GM18861 (cell line): ENCODE data around the gene MCC.

ENCODE experiments used
- ATAC-seq: cut with Tn5 transposase; IDR thresholded peaks from one replicate; pipeline ENCODE4 v1.9.1; 2021; ENCODE audit not compliant: unreplicated experiment

Gene MCC

GRCh38 chr5:113230711-113231652, 257.3 kb downstream of the MCC start:
- no peak for ATAC-seq

GRCh38 chr5:113227798-113228197, 260.5 kb downstream of the MCC start:
- no peak for ATAC-seq

- ATAC-seq, result no peak
Measured at GRCh38 chr5:113226116-113226736, 262.0 kb downstream of the MCC start.

- no peak for ATAC-seq
Measured at GRCh38 chr5:113225259-113225658, 263.0 kb downstream of the MCC start.

DNA sequence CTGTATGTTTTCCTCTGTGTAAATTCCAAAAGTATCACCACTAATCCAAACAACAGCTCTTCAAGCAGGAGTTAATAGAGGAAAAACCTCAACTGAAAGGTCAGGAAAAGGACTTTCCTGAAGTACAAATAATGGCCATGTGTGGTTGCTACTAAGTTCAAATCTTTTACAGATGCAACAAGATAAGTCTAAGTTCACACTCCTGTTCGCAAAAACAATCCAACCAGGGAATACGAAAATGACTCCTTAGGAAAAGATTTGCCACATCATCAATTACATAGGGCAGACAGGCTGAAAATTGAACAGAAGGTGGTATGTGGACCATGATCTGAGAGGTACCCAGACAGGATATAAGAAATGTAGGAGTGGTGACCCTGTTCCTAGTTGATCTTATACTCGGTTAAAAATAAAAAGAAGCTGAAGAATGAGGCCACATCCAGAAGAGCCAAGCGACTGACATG, 263.6 kb downstream of the MCC start:
- ATAC-seq, result no peak

DNA sequence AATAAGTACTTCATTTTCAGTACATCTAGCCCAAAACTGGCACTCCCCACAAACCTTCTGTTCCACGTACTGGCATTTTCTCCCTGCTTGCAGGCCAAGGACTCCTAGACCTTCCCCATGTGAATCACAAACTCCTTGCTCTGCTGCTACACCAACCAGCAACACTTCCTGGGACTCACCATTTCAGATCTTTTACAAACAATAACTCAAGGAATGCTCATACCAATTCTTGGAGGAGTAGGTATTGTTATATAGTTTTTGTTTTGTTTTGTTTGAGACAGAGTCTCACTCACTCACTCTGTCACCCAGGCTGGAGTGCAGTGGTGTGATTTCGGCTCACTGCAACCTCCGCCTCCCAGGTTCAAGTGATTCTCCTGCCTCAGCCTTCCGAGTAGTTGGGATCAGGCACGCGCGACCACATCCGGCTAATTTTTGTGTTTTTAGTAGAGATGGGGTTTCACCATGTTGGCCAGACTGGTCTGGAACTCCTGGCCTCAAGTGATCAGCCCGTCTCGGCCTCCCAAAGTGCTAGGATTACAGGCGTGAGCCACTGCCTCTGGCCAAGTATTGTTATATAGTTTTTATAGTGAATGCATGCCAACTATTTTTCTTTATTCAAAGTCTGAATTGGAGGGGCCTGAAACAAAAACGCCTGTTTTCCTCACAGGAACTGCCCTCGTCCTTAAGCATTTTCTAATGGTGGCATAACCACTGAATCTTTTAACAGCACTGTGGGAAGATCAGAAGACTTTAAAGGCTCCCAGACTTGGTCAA, 264.2 kb downstream of the MCC start:
- no peak for ATAC-seq

DNA sequence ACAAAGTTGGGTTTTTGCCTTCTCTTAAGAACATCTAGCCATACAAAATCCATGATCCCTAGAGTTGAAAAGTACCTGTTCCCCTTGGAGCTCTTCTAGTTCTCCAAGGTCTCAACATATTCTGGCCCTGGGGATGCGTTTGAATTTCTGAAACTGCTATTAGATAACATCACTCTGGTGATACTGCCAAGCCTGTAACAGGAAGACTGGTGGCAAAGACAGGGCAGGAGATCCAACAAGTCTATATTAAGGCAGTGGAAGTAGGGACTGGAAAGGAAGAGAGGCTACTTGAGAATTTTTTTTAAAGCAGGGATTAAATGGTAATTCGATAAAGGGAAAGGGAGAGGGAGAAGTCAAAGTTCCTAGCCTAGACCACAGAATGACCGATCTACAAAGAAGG, 264.9 kb downstream of the MCC start:
- no peak for ATAC-seq

GRCh38 chr5:113221294-113222176, 266.7 kb downstream of the MCC start:
- ATAC-seq, result no peak

- no peak for ATAC-seq
Measured at GRCh38 chr5:113219695-113220094, 268.6 kb downstream of the MCC start.

DNA sequence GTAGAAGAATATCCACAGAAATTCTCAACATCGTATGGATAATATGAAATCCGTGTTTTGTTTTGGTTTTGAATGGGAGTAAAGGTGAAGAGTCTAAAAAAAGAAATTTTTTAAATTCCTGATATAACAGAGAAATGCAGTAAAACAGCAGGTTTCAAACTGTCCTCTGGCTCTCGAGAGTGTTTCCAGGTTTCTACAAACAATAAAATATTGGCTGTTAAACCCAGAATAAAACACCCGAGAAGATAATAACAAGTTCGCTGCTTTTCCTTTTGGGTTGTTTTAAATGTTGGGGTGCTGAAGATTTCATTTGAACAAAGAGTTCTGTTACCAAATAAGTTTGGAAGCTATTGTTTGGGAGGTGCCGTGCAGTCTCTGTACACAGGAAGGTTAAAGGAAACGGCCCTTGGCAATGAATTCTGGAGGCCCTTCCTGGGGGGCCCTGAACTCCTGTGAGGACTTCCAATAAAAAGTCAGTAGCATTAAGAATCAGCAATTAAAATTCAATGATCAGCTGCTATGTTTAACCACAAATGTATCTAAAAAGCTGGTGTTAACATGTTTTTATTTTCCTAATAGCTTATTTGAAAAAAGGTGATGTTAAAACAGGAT, 269.2 kb downstream of the MCC start:
- ATAC-seq, result no peak

DNA sequence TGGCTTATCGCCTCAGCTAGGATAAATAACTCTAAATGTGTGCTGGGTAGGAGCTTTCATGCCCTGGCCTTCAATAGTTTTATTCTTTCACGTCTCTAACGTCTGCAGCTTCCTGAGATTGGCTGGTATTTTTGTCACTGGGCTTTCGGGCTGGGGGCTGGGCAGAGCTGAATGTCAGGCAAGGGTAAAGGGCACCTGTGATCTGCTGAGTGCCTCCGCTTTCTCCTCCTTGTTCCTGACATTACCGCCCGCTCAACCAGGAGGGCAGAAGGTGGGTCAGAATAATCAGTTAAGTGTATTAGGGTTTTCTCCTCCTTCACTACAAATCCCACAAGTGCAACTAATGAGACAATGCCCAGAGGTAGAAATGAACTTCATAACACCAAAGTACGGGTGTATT, 270.1 kb downstream of the MCC start:
- ATAC-seq, result no peak

DNA sequence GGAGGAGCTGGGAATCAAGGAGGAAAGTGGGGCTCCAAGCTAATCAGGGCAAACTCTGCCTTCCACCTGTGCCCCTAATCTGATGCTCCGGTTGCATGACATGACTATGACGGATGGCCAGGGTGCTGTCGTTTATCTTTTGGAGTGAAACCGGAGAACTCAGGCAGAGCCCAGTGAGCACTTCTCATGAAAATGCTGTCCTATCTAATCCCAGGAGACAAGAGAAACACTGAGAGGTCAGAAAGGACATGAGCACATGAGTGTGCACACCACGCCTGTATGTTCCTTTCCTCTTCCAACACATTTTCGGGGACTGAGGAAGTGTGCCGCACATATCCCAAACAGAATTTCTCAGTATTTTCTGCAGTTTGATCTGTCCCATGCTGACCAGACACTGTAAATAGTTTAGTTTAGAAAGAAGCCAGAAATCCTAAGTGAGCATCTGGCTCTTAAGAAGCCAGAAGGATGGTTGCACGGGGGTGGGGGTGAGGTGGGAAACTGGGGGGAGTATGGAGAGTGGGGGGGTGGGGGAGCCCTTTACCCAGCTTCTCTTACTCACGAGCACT, 270.6 kb downstream of the MCC start:
- ATAC-seq, result no peak

GRCh38 chr5:113216545-113216944, 271.7 kb downstream of the MCC start:
- no peak for ATAC-seq

DNA sequence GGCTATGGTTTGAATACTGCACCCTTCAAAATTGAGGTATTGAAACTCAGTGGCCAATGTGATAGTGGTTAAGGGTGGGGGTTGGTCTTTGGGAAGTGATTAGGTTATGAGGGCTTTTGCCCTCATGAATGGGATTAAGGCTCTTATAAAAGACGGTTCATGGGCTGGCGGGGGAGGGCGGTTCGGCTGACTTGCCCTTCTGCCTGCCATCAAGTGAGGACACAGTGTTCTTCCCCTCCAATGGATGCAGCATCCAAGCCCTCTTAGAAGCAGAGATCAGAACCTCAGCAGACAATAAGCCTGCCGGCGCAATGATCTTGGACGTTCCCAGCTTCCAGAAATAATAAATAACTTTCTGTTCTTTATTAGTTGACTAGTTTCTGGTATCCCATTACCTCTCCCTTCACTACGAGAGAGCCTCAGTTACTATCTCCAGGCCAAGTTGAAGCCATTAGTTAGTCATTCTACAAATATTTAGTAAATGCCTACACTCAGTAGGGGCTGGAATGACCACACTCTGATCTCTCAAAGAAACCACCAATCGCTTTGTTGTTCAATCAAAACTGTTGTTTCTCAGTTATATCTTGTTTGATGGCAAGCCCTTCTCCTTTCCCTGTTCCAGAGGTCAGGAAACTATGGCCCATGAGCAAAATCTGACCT, 272.7 kb downstream of the MCC start:
- peak; percentile 24 for ATAC-seq

DNA sequence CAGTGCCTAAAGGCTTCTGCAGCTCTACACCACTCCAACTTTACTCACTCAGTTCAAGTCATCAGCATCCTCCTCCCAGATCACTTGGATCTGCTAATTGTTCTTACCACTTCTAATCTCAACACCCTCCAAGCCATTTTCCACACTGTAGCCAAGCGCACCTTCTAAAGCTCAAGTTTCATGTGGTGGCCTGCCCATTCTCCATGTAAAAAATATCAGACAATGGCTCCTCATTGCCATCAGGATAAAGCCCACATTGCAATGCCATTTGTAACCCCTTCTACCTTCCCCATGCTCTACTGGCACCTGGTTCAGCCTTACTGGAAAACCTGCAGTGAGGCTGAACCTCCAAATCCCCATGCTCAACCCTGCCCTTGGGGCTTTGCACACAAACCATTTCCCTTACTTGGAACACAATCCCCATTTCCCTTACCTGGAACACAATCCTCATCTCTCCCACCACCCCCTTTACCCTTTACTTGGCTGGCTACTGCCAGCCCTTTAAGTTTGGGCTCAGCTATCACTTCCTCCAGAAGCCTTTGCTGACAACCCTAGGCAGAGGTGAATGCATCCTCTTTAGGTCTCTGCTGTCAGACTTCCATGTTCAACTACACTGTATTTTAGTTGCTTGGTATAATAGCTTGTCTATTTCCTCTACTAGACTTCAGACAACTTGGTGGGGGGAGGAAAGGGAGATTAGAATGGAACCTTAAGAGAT, 273.5 kb downstream of the MCC start:
- peak; percentile 26 for ATAC-seq

DNA sequence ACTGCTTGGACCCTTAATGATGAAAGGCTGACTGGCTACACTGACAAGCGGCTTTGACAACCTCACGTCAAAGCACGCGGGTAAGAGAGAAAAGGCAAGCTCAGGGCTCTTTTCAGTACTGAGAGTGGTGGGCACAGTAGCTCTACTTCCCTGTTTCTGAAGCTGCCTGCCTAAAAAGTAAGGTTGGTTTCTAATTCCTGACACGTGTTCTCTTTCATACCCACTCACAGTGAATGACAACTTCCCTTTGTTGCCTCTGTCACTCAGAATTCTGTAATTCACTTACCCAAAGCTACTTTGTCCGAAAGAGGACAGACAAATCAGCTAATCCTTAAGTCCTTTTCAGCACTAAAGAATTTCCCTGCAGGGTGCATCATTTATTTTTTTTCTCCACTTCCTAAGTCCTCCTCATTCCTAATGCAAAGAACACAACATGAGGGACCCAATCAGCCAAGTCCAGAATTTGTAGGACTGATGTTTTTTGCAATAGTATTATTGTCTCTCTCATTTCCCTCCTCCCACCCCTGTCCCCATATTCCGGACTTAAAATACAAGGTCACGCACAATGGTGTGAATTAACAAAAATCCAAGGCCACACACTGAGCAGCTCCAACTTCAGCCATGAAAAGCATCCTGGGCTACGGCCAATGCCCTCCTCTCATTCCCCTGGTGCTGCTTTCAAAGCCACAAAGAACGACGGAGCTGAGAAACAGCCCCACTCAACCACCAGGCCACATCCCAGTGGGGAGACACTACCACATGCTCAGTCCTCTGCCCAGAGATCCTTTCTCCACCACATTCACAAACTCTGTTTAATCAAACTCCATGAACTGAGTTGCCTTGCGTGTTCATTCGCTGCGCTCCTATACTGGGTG, 274.5 kb downstream of the MCC start:
- peak; percentile 69 for ATAC-seq

DNA sequence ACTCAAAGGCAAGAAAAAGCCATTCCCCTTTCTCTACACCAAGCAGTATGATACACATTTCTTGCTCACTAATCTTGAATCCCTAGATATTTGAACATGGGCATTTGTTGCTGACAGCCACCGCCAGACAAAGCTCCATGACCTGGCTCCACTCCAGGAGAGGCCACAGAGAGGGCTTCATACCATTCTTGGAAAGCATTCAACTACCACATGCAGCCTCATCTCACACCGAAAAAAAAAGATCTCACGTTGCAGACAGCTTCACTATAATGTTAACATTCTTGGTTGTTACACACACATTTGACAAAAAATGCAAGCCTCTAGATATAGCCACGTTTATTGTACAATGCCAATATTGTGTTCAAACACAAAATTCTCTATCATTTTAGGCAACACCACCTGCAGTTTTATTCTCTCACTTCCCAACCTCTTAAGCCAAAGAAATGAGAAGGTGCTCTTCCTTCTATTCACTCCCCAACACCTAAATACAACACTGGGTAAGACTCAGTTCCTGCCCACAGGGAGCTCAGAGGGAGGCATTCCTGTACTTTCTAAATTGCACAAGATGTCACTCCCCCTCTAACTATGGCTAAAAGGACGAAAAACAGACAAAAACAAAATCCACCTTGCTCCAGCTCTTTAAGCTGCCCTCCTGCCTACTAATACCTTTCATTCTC, 275.9 kb downstream of the MCC start:
- no peak for ATAC-seq
